ENCODE data around the gene ATP6V1B1.

Gene ATP6V1B1

GRCh38 chr2:70967189-70967588 is 31.5 kb downstream of the ATP6V1B1 start:
- DNase-seq (ENCODE audit: low spot score) = no peak

DNA sequence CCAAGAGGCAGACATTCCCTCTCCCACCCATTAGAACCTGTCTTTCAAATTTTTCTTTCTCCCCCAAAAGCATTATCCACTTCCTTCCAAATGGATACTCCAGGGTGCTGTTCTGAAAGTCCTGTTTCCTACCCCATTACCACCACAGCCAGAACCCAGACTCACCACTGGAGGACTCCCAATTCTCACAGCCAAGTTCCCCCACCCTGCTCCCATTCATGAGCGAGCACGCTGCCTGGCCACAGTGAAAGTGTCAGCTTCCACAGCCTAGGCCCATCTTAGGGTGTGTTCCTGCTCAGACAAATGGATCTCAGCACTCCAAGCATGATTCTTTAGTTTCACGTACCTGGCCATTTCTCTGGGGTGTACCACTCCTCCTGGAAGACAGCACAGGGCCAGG is 38.9 kb downstream of the ATP6V1B1 start:
- no peak for DNase-seq (ENCODE audit: low spot score)

GRCh38 chr2:70975237-70975636 is 39.5 kb downstream of the ATP6V1B1 start:
- no peak for DNase-seq (ENCODE audit: low spot score)

- DNase-seq (ENCODE audit: low spot score) = no peak
These were observed 42.0 kb downstream of the ATP6V1B1 start for GRCh38 chr2:70977605-70978205.

DNA sequence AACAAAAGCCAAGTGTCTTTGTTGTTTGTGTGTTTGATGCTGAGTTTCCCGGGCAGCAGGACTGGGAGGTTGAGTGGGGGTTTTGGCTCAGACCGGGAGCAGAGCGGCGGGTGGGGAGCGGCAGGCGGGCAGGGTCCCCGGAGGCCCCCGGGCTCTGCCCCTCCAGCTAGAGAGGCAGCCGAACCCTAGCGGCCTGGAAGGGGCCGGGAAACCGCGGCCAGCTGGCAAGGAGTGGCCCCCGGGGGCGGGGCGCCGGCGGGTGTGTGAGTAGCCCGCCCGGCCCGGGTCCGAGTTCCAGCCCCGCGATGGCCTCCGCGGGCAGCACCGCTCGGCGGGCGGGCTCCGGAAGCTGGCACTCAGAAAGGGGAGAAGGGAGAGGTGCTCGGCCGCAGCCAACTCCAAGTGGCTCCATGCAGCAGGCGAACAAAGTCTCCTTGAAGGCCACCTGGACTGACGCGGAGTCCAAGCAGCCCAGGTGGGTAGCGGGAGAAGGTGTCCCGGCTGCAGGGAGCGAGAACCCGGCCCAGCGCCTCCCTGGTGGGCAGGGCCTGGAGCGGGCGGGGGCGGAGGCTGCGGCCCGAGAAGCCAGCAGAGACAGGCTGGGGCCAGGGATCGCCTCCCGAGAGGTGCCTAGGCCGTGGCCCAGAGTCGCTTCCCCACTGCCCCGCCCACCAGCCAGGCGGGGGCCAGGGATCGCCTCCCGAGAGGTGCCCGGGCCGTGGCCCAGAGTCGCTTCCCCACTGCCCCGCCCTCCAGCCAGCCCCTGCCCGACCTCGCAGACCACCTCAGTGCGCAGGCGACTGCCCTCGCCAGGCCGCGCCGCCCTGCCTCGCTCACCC is 42.9 kb downstream of the ATP6V1B1 start, which contains the start of gene ANKRD53:
Gene ANKRD53, plus strand, starts transcription at position 290 of the 839 bp plus-strand sequence. Its CDS starts 16 bp downstream, at position 306.
- no peak for DNase-seq (ENCODE audit: low spot score)

DNA sequence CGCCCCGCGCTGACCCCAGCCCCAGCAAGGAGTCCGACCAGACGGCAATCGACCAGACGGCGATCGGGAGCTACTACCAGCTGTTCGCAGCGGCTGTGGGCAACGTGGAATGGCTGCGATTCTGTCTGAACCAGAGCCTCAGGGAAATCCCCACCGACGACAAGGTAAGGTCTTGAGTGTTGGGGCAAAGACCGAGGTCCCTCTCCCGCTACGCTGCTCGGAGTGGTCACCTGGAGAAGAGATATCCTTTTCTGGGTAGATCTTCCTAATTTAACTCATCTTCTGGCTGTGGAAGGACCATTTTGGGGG is 43.4 kb downstream of the ATP6V1B1 start:
- no peak for DNase-seq (ENCODE audit: low spot score)

DNA sequence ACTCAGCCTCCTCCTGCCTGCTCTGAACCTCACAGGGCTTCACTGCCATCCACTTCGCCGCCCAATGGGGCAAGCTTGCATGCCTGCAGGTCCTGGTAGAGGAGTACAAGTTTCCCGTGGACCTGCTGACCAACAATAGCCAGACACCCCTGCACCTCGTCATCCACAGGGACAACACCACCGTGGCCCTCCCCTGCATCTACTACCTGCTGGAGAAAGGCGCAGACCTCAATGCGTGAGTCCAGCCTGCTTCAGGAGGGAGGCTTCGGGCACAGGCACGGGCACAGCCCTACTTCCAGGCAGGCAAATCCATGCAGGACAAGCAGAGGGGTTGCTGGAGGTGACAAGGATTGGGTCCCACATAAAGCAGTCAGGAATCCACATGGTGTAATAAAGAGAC is 43.9 kb downstream of the ATP6V1B1 start:
- no peak for DNase-seq (ENCODE audit: low spot score)

GRCh38 chr2:70981421-70981820 is 45.7 kb downstream of the ATP6V1B1 start:
- no peak for DNase-seq (ENCODE audit: low spot score)

- DNase-seq (ENCODE audit: low spot score) = no peak
These were observed 46.4 kb downstream of the ATP6V1B1 start for GRCh38 chr2:70981866-70982810.

GRCh38 chr2:70982971-70983370 is 47.3 kb downstream of the ATP6V1B1 start:
- DNase-seq (ENCODE audit: low spot score) = no peak

- DNase-seq (ENCODE audit: low spot score) = no peak
These were observed 48.0 kb downstream of the ATP6V1B1 start for GRCh38 chr2:70983506-70984227.

DNA sequence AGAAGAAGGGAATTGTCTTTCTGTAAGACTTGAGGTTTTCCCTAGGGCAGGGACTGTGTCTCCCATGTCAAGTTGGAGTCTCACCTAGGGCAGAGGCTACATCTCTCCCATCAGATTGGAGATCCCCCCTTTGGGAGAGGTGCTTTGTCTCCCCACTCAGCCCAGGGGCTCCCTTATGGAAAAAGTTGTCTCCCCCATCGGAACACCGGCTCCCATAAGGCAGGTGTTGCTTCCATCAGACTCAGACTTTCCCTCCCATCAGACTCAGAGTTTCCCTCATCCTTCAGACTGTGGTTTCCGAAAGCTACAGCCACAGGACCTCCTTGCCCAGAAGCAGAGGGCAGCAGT is 48.5 kb downstream of the ATP6V1B1 start:
- DNase-seq (ENCODE audit: low spot score) = no peak

- DNase-seq (ENCODE audit: low spot score) = peak; percentile 74
These were observed 49.0 kb downstream of the ATP6V1B1 start for GRCh38 chr2:70984576-70985282.

GRCh38 chr2:70985283-70985688 is 49.6 kb downstream of the ATP6V1B1 start:
- no peak for DNase-seq (ENCODE audit: low spot score)

GRCh38 chr2:70985956-70986355 is 50.3 kb downstream of the ATP6V1B1 start:
- DNase-seq (ENCODE audit: low spot score) = no peak

DNA sequence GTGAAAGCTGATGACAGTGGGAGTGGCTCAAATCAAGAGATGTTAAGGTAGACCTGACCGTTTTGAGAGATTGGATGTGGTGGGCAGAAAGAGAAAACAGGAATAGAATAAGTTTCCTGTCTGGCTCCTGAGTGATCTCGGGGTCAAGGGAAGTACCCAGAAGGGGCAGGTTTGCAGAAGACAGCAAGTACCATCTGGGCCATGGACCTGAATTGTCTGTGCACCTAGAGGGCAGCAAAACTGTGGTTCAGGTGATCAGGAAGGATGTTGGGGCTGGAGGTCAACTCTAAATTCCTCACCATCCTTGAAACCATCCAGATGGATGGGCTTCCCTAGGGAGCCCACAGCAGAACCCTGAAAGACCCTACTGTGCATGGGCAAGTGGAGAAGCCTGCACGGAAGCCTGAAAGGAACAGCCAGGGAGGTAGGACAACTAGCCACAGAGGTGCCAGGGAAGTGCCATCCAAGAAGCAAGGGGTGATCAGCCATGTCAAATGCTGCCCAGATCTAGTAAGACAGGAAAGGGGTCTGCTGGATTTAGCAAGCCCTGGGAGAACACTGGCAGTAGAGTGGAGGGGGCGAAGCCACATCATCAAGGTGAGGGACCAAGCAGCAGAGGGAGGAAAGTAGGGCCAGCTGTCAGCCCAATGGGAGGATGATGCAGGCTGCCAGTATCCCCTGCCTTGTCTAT is 50.9 kb downstream of the ATP6V1B1 start:
- no peak for DNase-seq (ENCODE audit: low spot score)

DNA sequence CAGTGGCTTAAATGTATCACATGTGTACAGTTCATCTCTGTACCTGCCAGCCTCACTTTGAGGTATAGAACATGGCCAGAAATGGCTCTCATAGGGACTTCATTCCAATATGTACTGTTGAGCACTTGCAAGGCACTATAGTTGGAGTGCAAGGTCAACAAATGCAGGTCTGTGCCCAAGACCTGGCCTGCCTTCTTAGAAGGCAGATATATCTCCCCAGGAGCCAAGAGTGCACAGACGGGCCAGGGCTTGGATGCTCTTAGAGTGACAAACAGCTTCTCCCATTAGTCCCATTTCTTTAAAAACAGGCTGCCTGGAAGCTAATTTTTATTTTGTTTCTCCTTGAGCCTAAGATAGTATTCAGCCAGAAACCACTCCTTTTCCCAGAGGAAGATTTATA is 51.7 kb downstream of the ATP6V1B1 start:
- no peak for DNase-seq (ENCODE audit: low spot score)

- DNase-seq (ENCODE audit: low spot score) = no peak
These were observed 52.5 kb downstream of the ATP6V1B1 start for GRCh38 chr2:70988151-70988550.

- no peak for DNase-seq (ENCODE audit: low spot score)
These were observed 53.3 kb downstream of the ATP6V1B1 start for GRCh38 chr2:70988726-70989648.

DNA sequence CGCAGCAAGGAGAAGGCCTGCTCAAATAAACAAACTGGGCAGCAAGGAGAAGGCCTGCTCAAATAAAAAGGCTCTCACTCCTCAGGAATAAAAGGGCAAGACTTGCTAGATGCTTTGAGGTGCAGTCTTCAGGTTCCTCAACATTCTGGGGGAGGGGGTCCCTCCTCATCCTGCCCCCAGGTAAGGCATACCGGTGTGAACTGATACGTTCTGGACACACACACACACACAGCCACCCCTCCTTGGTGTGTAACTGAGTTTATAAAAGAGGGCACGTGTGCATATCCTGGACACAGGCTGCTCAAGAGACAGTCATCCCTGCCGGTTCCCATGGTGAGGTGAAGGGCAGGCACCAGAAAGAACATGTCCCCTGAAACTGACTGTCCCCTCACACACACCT is 54.5 kb downstream of the ATP6V1B1 start:
- no peak for DNase-seq (ENCODE audit: low spot score)

Data from COLO829 (cell line).